ENCODE results near the gene DTX4.

The DTX4 gene

DNA sequence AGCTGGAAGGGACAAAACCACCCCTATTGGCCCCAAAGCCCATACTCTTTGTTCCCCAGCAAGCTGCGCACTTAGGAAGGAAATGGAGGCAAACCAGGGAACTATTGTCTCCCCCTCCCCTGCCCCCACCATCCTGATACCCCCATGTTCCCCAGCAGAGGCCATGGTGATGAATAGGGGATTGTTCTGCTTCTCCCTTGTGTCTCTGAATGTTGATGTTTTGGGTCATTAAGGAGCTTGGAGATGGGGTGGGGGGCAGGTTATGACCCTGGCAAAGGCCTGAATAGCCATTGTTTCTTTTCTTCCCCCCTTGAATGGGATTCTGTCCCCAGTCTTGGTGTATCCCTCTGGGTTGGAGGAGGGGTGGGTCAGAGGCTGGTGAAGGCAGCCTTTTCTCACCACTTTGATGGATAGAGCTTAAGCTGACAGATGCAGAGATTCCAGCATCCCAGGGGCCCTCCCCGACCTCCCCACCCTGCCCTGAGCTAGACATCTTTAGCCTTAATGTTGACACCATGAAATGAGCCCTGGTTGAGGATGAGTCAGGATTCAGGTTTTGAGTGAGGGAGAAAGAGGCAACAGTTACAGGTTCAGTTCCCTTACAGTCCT lies 8.3 kb downstream of the DTX4 start:
- Histone ChIP-seq H3K4me1 (ENCODE audit: insufficient read depth, low read length) (peaks cover 8% of the 10 kb centered on the region), H3K9ac (ENCODE audit: low read depth, low read length) (no peak overlapping the region), H3K9me3 (ENCODE audit: control insufficient read depth, insufficient read depth, low read length) (peaks cover 6% of the 10 kb centered on the region), H3K36me3 (ENCODE audit: insufficient read depth, low read length) (peaks cover 6% of the 10 kb centered on the region; the same call in 1 of the 2 replicates)

- Histone ChIP-seq H3K9ac (ENCODE audit: low read depth, low read length) (no peak overlapping the region), H3K9me3 (ENCODE audit: control insufficient read depth, insufficient read depth, low read length) (peaks cover 6% of the 10 kb centered on the region), H3K36me3 (ENCODE audit: insufficient read depth, low read length) (peaks cover 6% of the 10 kb centered on the region; the same call in 1 of the 2 replicates), H3K4me1 (ENCODE audit: insufficient read depth, low read length) (peaks cover 4% of the 10 kb centered on the region; the same call in 1 of the 2 replicates)
Measured at GRCh38 chr11:59180907-59181306, 9.0 kb downstream of the DTX4 start.

DNA sequence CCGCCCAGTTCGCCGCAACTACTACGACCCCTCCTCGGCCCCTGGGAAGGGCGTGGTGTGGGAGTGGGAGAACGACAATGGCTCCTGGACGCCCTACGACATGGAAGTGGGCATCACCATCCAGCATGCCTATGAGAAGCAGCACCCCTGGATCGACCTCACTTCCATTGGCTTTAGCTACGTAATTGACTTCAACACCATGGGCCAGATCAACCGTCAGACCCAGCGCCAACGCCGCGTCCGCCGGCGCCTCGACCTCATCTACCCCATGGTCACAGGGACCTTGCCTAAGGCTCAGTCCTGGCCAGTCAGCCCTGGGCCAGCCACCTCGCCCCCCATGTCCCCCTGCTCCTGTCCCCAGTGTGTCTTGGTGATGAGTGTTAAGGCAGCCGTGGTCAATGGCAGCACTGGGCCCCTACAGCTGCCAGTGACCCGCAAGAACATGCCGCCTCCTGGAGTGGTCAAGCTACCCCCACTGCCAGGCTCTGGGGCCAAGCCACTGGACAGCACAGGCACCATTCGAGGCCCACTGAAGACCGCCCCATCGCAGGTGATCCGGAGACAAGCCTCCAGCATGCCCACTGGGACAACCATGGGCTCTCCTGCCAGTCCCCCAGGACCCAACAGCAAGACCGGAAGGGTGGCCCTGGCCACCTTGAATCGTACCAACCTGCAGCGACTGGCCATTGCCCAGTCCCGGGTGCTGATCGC lies 10.0 kb downstream of the DTX4 start:
- H3K4me1 ChIP-seq (ENCODE audit: insufficient read depth, low read length) = 0 out of 2 replicates have a peak, but pooled peaks cover 4% of the 10 kb centered on the region
- H3K9ac ChIP-seq (ENCODE audit: low read depth, low read length) = no peak overlapping the region
- peaks cover 6% of the 10 kb centered on the region; the same call in 1 of the 2 replicates for H3K36me3 ChIP-seq (ENCODE audit: insufficient read depth, low read length)
- H3K9me3 ChIP-seq (ENCODE audit: control insufficient read depth, insufficient read depth, low read length) = peaks cover 6% of the 10 kb centered on the region

DNA sequence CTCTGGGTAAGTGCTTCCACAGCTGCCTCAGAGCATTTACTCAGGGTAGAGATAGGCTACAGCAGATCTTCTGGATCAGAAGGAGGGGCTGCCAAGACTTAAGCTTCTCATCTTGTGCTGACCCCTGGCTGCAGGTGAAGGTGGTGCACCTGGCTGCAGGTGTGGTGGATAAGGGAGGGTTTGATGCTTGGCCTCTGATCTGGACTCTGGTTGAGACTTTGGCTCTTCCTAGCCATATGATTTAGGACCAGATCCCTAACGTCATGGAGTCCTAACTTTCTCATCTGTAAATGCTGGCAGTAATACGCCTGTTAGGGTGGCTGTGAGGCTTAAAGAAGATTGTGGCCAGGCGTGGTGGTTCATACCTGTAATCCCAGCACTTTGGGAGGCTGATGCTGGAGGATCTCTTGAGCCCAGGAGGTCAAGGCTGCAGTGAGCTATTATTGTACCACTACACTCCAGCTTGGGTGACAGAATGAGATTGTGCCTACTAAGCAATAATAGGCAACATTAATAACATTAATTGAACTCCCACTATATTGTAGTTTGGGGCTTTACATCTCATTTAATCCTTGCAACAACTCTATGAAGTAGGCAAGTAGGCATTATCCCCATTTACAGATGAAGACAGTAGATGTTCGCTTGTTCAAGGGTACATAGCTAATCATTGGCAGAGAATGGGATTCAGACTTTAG lies 10.7 kb downstream of the DTX4 start:
- H3K36me3 ChIP-seq (ENCODE audit: insufficient read depth, low read length) = peaks cover 6% of the 10 kb centered on the region; the same call in 1 of the 2 replicates
- H3K9me3 ChIP-seq (ENCODE audit: control insufficient read depth, insufficient read depth, low read length) = peaks cover 6% of the 10 kb centered on the region
- H3K4me1 ChIP-seq (ENCODE audit: insufficient read depth, low read length) = 0 out of 2 replicates have a peak, but pooled peaks cover 4% of the 10 kb centered on the region
- H3K9ac ChIP-seq (ENCODE audit: low read depth, low read length) = no peak overlapping the region

GRCh38 chr11:59183771-59184170 lies 11.8 kb downstream of the DTX4 start:
- peaks cover 6% of the 10 kb centered on the region; the same call in 1 of the 2 replicates for H3K36me3 ChIP-seq (ENCODE audit: insufficient read depth, low read length)
- 0 out of 2 replicates have a peak, but pooled peaks cover 4% of the 10 kb centered on the region for H3K4me1 ChIP-seq (ENCODE audit: insufficient read depth, low read length)
- no peak overlapping the region for H3K9ac ChIP-seq (ENCODE audit: low read depth, low read length)
- H3K9me3 ChIP-seq (ENCODE audit: control insufficient read depth, insufficient read depth, low read length) = peaks cover 6% of the 10 kb centered on the region

DNA sequence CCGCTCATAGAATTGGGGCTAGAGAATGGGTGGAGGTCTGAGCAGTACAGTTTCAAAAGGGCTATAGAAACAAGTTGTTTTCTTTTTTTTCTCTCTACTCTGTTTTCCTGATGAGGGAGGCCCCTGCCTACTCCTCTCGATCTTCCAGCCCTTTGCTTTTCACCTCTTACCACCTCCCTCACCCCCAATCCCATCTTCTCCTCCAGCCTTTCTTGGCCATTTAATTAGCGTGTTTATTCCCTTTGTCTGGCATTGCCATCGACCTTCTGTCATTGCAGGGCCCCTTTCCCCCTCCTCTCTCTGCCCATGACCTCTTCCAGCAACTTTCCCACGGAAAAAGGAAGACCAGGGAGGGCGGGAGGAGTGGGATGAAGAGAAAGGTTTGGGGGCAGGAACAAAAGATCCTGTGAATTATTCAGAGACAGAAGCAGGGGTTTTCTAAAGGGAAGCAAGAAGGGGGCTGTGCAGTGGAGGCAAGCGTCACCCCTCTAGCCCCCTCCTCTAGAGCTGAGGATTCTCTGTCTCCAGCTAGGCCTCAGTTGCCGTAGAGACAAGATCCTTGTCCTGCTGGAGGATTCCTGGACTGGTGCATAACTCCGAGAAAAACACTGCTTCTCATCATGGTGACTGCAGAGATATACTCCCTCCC lies 12.9 kb downstream of the DTX4 start:
- H3K9me3 ChIP-seq (ENCODE audit: control insufficient read depth, insufficient read depth, low read length) = no peaks in the 10 kb centered on the region
- H3K4me1 ChIP-seq (ENCODE audit: insufficient read depth, low read length) = 0 out of 2 replicates have a peak, but pooled peaks cover 4% of the 10 kb centered on the region
- H3K9ac ChIP-seq (ENCODE audit: low read depth, low read length) = no peak overlapping the region
- H3K36me3 ChIP-seq (ENCODE audit: insufficient read depth, low read length) = peaks cover 6% of the 10 kb centered on the region; the same call in 1 of the 2 replicates

- H3K4me1 ChIP-seq (ENCODE audit: insufficient read depth, low read length) = 0 out of 2 replicates have a peak, but pooled peaks cover 4% of the 10 kb centered on the region
- H3K36me3 ChIP-seq (ENCODE audit: insufficient read depth, low read length) = peaks cover 6% of the 10 kb centered on the region; the same call in 1 of the 2 replicates
- no peaks in the 10 kb centered on the region for H3K9me3 ChIP-seq (ENCODE audit: control insufficient read depth, insufficient read depth, low read length)
- H3K9ac ChIP-seq (ENCODE audit: low read depth, low read length) = no peak overlapping the region
Measured at GRCh38 chr11:59185386-59185945, 13.5 kb downstream of the DTX4 start.

- Histone ChIP-seq H3K36me3 (ENCODE audit: insufficient read depth, low read length) (peaks cover 6% of the 10 kb centered on the region; the same call in 1 of the 2 replicates), H3K4me1 (ENCODE audit: insufficient read depth, low read length) (0 out of 2 replicates have a peak, but pooled peaks cover 4% of the 10 kb centered on the region), H3K9me3 (ENCODE audit: control insufficient read depth, insufficient read depth, low read length) (no peaks in the 10 kb centered on the region), H3K9ac (ENCODE audit: low read depth, low read length) (no peak overlapping the region)
Measured at GRCh38 chr11:59186130-59186594, 14.2 kb downstream of the DTX4 start.

GRCh38 chr11:59187035-59187434 lies 15.1 kb downstream of the DTX4 start:
- H3K9me3 ChIP-seq (ENCODE audit: control insufficient read depth, insufficient read depth, low read length) = no peaks in the 10 kb centered on the region
- H3K4me1 ChIP-seq (ENCODE audit: insufficient read depth, low read length) = 0 out of 2 replicates have a peak, but pooled peaks cover 4% of the 10 kb centered on the region
- H3K9ac ChIP-seq (ENCODE audit: low read depth, low read length) = no peak overlapping the region
- H3K36me3 ChIP-seq (ENCODE audit: insufficient read depth, low read length) = peaks cover 6% of the 10 kb centered on the region

DNA sequence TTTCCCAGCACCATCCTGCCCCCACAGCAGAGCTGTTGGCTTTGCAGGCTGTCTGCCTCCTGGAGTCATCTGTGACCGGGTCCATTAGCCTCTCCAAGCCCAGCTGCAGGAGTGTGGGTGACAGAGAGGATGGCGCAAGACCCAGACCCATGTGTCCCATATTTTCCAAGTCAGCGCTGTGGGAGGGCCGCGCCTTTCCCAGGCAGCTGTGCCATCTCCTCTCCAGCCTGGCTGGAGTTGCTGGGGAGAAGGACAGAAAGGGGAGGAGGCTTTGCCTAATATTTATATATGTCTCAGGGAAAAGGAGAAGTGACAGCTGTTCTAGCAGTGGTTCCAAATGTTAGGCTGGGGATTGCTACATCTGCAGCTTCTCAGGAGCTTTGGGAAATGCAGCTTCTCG lies 15.7 kb downstream of the DTX4 start:
- H3K9ac ChIP-seq (ENCODE audit: low read depth, low read length) = no peak overlapping the region
- 0 out of 2 replicates have a peak, but pooled peaks cover 4% of the 10 kb centered on the region for H3K4me1 ChIP-seq (ENCODE audit: insufficient read depth, low read length)
- H3K36me3 ChIP-seq (ENCODE audit: insufficient read depth, low read length) = peaks cover 10% of the 10 kb centered on the region
- H3K9me3 ChIP-seq (ENCODE audit: control insufficient read depth, insufficient read depth, low read length) = no peaks in the 10 kb centered on the region

- H3K4me1 ChIP-seq (ENCODE audit: insufficient read depth, low read length) = 0 out of 2 replicates have a peak, but pooled peaks cover 4% of the 10 kb centered on the region
- H3K9me3 ChIP-seq (ENCODE audit: control insufficient read depth, insufficient read depth, low read length) = no peaks in the 10 kb centered on the region
- no peak overlapping the region for H3K9ac ChIP-seq (ENCODE audit: low read depth, low read length)
- peaks cover 8% of the 10 kb centered on the region for H3K36me3 ChIP-seq (ENCODE audit: insufficient read depth, low read length)
Measured at GRCh38 chr11:59188954-59189353, 17.0 kb downstream of the DTX4 start.

DNA sequence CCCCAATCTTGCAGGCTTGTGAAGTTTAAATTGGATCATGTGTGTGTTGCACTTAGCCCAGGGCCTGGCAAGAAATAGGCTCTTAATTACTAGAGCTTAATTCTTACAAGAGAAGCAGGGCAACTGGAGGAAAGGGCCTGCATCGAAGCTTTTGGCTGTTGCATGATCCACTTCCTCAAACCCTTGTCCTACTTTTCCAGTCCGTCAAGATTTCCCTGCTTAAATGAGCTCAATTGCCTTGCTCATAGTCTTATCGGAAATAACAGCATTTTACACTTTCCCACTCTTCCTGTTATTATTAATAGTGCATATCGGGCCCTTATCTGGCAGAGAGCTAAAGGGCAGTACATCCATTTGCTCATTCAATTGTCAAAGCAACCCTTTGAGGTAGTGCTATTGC lies 18.1 kb downstream of the DTX4 start:
- Histone ChIP-seq H3K9ac (ENCODE audit: low read depth, low read length) (no peak overlapping the region), H3K4me1 (ENCODE audit: insufficient read depth, low read length) (0 out of 2 replicates have a peak, but pooled peaks cover 4% of the 10 kb centered on the region), H3K36me3 (ENCODE audit: insufficient read depth, low read length) (peaks cover 12% of the 10 kb centered on the region), H3K9me3 (ENCODE audit: control insufficient read depth, insufficient read depth, low read length) (no peaks in the 10 kb centered on the region)

DNA sequence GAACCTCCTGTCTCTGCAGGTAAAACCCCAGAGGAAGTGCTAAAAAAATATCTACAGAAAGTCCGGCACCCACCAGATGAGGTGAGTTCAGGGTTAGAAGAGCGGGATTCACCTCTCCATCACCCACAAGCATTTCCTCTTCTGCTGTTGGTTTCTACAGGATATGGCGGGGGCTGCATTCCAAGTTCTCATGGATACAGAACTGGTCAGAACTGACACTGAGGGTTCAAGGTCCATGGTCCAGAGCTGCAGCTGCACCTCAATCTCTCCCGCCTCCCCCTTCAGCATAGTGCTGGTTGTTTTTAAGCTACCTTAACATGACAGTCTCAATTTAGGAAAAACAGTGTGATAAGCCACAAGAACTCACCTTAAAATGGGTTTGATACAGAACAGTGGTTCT lies 19.2 kb downstream of the DTX4 start:
- H3K9me3 ChIP-seq (ENCODE audit: control insufficient read depth, insufficient read depth, low read length) = no peaks in the 10 kb centered on the region; the same call in 1 of the 2 replicates
- peaks cover 18% of the 10 kb centered on the region for H3K36me3 ChIP-seq (ENCODE audit: insufficient read depth, low read length)
- H3K9ac ChIP-seq (ENCODE audit: low read depth, low read length) = no peak overlapping the region
- H3K4me1 ChIP-seq (ENCODE audit: insufficient read depth, low read length) = no peaks in the 10 kb centered on the region
